Lower leg skin (tissue), 4 donors: ENCODE data around the gene STX1B. TPM values are rescaled to one million over a fixed set of nuclear protein-coding genes. Genes with fewer than 3 reads are reported as not detected.

ENCODE experiments used
- DNase-seq, 2 donors: peaks; one replicate each; pipeline ENCODE4 v3.0.0-alpha.2; 2019; ENCODE audit warnings: low spot score in 2 of 2
- H3K4me3 ChIP-seq: fragments of 200-600 bp; sonication (generic); 2 replicates; pipeline ENCODE4 v1.5.1; 2017; ENCODE audit warnings: mild to moderate bottlenecking, low read depth; ENCODE audit not compliant: poor library complexity, severe bottlenecking
- CTCF ChIP-seq, 3 donors: fragments of 450-650 bp; IDR thresholded peaks; one replicate each; pipeline ENCODE4 v1.5.1; 2016; ENCODE audit warnings: antibody characterized with exemption in 3 of 3, mild to moderate bottlenecking in 3 of 3, moderate library complexity in 2 of 3
- POLR2A ChIP-seq, 2 donors: fragments of 450-650 bp; IDR thresholded peaks; one replicate each; pipeline ENCODE4 v1.6.1; 2016 to 2017; ENCODE audit warnings: antibody characterized with exemption in 2 of 2, mild to moderate bottlenecking in 1 of 2, moderate library complexity in 1 of 2
- WGBS, 2 donors: methylation state at CpG; one replicate each; pipeline ENCODE4 v1.1.5; 2018; 5-methylcytosine and 5-hydroxymethylcytosine counted together
- intact Hi-C: fragments of 100-400 bp; cut with DNase I; formaldehyde crosslinking; loops from one replicate; pipeline ENCODE4 v1.15.0; 2023; ENCODE audit warnings: low total_unique reads
- total RNA-seq, 4 donors: library from RNA; depleted of rRNA; stranded (reverse); fragments of >200 nt; gene quantifications; one replicate each; pipeline ENCODE4 v1.1.0, GENCODE V29; 2016

Gene STX1B
- total RNA-seq, 4 donors from 2014 or later: 0.32 to 1.4 (median 0.44) TPM

GRCh38 chr16:31009894-31010584 is 399 bp downstream of the STX1B start:
- H3K4me3 ChIP-seq: no peak overlapping the region
- 15 to 31% methylated on average over 18 to 35 of the region's 36 CpGs for WGBS, 2 donors

GRCh38 chr16:31009120-31009519 is 1.3 kb downstream of the STX1B start:
- TF ChIP-seq CTCF (IDR thresholded peaks at IDR 0.05) (no peak), POLR2A (IDR thresholded peaks at IDR 0.05) (no peak)
- WGBS, 2 donors: 90% methylated on average over 7 of the region's 7 CpGs
- no peak for DNase-seq
- no peak overlapping the region for H3K4me3 ChIP-seq
- intact Hi-C loops: no loop called here

More at GRCh38 chr16:31009894-31010584, 399 bp downstream of the STX1B start:
- intact Hi-C loops: no loop called here
- TF ChIP-seq POLR2A (IDR thresholded peaks at IDR 0.05): no peak
- peak in 1 of 2 donors; percentile 80 for DNase-seq

GRCh38 chr16:31008551-31008950 is 1.9 kb downstream of the STX1B start:
- H3K4me3 ChIP-seq: no peak overlapping the region
- intact Hi-C loops: no loop called here
- TF ChIP-seq POLR2A (IDR thresholded peaks at IDR 0.05) (no peak), CTCF (IDR thresholded peaks at IDR 0.05) (no peak)
- no peak for DNase-seq
- 75 to 90% methylated on average over 5 of the region's 5 CpGs for WGBS, 2 donors

- 72 to 77% methylated on average over 6 of the region's 6 CpGs for WGBS, 2 donors
- H3K4me3 ChIP-seq: no peak overlapping the region
- intact Hi-C loops: no loop called here
- TF ChIP-seq POLR2A (IDR thresholded peaks at IDR 0.05) (no peak), CTCF (IDR thresholded peaks at IDR 0.05) (no peak)
- no peak for DNase-seq
These were observed 2.3 kb downstream of the STX1B start for GRCh38 chr16:31008149-31008548.

- H3K4me3 ChIP-seq: no peak overlapping the region
- no peak for DNase-seq
- TF ChIP-seq POLR2A (IDR thresholded peaks at IDR 0.05) (no peak), CTCF (IDR thresholded peaks at IDR 0.05) (no peak)
- intact Hi-C loops: no loop called here
- 60 to 65% methylated on average over 6 of the region's 6 CpGs for WGBS, 2 donors
These were observed 2.8 kb downstream of the STX1B start for GRCh38 chr16:31007684-31008083.

GRCh38 chr16:31006589-31006988 is 3.8 kb downstream of the STX1B start:
- WGBS, 2 donors: 89 to 95% methylated on average over 8 of the region's 8 CpGs
- DNase-seq: peak in 1 of 2 donors; percentile 80
- intact Hi-C loops: no loop called here
- no peak overlapping the region for H3K4me3 ChIP-seq
- TF ChIP-seq CTCF (IDR thresholded peaks at IDR 0.05) (no peak), POLR2A (IDR thresholded peaks at IDR 0.05) (no peak)
